Endothelial cell of umbilical vein (primary cell): ENCODE results near the gene VIT. TPM values are rescaled to one million over a fixed set of nuclear protein-coding genes. Genes with fewer than 3 reads are reported as not detected.

Experiments
- BruUV-seq: library from RNA; stranded (reverse); fragments of 400-500 nt; replicated peaks from 2 replicates; lab custom pipeline; 2021; lab: Mats Ljungman, UMichigan
- CTCF ChIA-PET: fragments of 300-600, 350-600 bp; sonication (Branson Sonifier 250); formaldehyde crosslinking; loops from one replicate; lab custom pipeline; 2021; ENCODE audit warnings: antibody characterized with exemption, inconsistent platforms; lab: Charles Lee
- POLR2A ChIA-PET: fragments of 300-600, 350-600 bp; sonication (Branson Sonifier 250); formaldehyde crosslinking; loops from one replicate; lab custom pipeline; 2021; ENCODE audit warnings: antibody characterized with exemption, inconsistent platforms; lab: Charles Lee
- DNase-seq: peaks from one replicate; pipeline ENCODE4 v3.0.0-alpha.2; 2011; ENCODE audit warnings: low read depth, low spot score
- FAIRE-seq: peaks from 2 replicates; lab custom pipeline; 2011; peaks lifted over from hg19 to GRCh38; lab: Jason Lieb, UNC
- H2AFZ ChIP-seq: 2 replicates; pipeline ENCODE4 v1.6.0; 2012; ENCODE audit warnings: low read depth, low read length, control low read depth, inconsistent platforms
- H3K27ac ChIP-seq: 2 replicates; pipeline ENCODE4 v1.5.1; 2011; ENCODE audit warnings: low read depth, mild to moderate bottlenecking, control low read depth, low read length, moderate library complexity; ENCODE audit not compliant: insufficient read depth
- H3K27me3 ChIP-seq, 2 experiments: 2 replicates each; pipeline versions ENCODE4 v1.6.0 to v1.6.1; 2011; ENCODE audit warnings: low read length in 2 of 2, mixed read lengths in 1 of 2; ENCODE audit not compliant: control insufficient read depth in 2 of 2, insufficient read depth in 2 of 2
- H3K36me3 ChIP-seq, 2 experiments: 2 replicates in 1 of 2; 3 replicates in 1 of 2; pipeline ENCODE4 v1.5.1; 2011; ENCODE audit warnings: low read length in 2 of 2, mild to moderate bottlenecking in 1 of 2, moderate library complexity in 1 of 2; ENCODE audit not compliant: control insufficient read depth in 2 of 2, insufficient read depth in 2 of 2; ENCODE audit errors: extremely low read depth in 1 of 2
- H3K4me1 ChIP-seq: 3 replicates; pipeline ENCODE4 v1.5.1; 2011; ENCODE audit warnings: mild to moderate bottlenecking, low read length; ENCODE audit not compliant: control insufficient read depth, insufficient read depth; ENCODE audit errors: extremely low read depth
- H3K4me2 ChIP-seq: 2 replicates; pipeline ENCODE4 v1.6.1; 2011; ENCODE audit warnings: low read length, control low read depth, mixed read lengths; ENCODE audit not compliant: insufficient read depth
- H3K4me3 ChIP-seq, 3 experiments: fragments of 200-600 bp in 1 of 3; sonication (generic), shearing (Covaris generic) in 1 of 3; replicated peaks in 1 of 3; 2 replicates each; pipeline ENCODE4 v1.5.1; 2011 to 2016; ENCODE audit warnings: control low read depth in 3 of 3, low read length in 3 of 3, mild to moderate bottlenecking in 2 of 3, inconsistent platforms in 1 of 3, low read depth in 1 of 3, moderate library complexity in 1 of 3; ENCODE audit not compliant: insufficient read depth in 1 of 3
- H3K79me2 ChIP-seq: 2 replicates; pipeline ENCODE4 v1.6.0; 2012; ENCODE audit warnings: low read length, inconsistent platforms; ENCODE audit not compliant: control insufficient read depth, insufficient read depth
- H3K9ac ChIP-seq: replicated peaks from 2 replicates; pipeline ENCODE3; 2011; ENCODE audit warnings: low read length, control low read depth; ENCODE audit not compliant: insufficient read depth; ENCODE audit errors: extremely low read depth
- H3K9me1 ChIP-seq: replicated peaks from 3 replicates; pipeline ENCODE4 v1.6.0; 2011; ENCODE audit warnings: mild to moderate bottlenecking, low read length; ENCODE audit not compliant: control insufficient read depth, insufficient read depth; ENCODE audit errors: extremely low read depth
- H3K9me3 ChIP-seq: replicated peaks from 2 replicates; pipeline ENCODE4 v1.5.1; 2012; ENCODE audit warnings: low read length, inconsistent platforms; ENCODE audit not compliant: control insufficient read depth, insufficient read depth
- H4K20me1 ChIP-seq: replicated peaks from 2 replicates; pipeline ENCODE3; 2011; ENCODE audit warnings: mild to moderate bottlenecking, low read length; ENCODE audit not compliant: control insufficient read depth, insufficient read depth; ENCODE audit errors: extremely low read depth
- EZH2 ChIP-seq: IDR thresholded peaks from 2 replicates; pipeline ENCODE4 v1.6.1; 2012; ENCODE audit warnings: borderline replicate concordance, low read depth, mild to moderate bottlenecking, moderate library complexity, low read length, inconsistent platforms; ENCODE audit not compliant: severe bottlenecking
- FOS ChIP-seq: IDR thresholded peaks from 2 replicates; pipeline ENCODE4 v1.6.1; 2011; ENCODE audit warnings: mild to moderate bottlenecking, low read length, moderate library complexity, borderline replicate concordance; ENCODE audit not compliant: insufficient read depth
- GATA2 ChIP-seq: IDR thresholded peaks from 2 replicates; pipeline ENCODE4 v1.7.0; 2011; ENCODE audit warnings: low read depth, mild to moderate bottlenecking, moderate library complexity, mixed read lengths, low read length; ENCODE audit not compliant: insufficient read length, insufficient read depth
- MAX ChIP-seq: IDR thresholded peaks from 2 replicates; pipeline ENCODE4 v1.6.1; 2011; ENCODE audit not compliant: insufficient read depth, insufficient read length
- MYC ChIP-seq: IDR thresholded peaks from one replicate; pipeline ENCODE4 v1.6.1; 2011; ENCODE audit warnings: mild to moderate bottlenecking, low read depth, low read length
- POLR2A ChIP-seq: IDR thresholded peaks from 2 replicates; pipeline ENCODE4 v1.6.1; 2012; ENCODE audit warnings: low read depth, mild to moderate bottlenecking, control low read depth, low read length
- POLR2AphosphoS5 ChIP-seq: IDR thresholded peaks from 2 replicates; pipeline ENCODE4 v1.6.1; 2012; ENCODE audit warnings: low read depth, mild to moderate bottlenecking, control low read depth, low read length, moderate library complexity; ENCODE audit not compliant: insufficient read depth
- dilution Hi-C: fragments of 300-500 bp; cut with MboI; formaldehyde crosslinking; loops from one replicate; pipeline ENCODE4 v1.15.0; 2019; ENCODE audit warnings: low sequenced_read_pairs; ENCODE audit not compliant: extremely low pct_ligation_motif_present
- intact Hi-C: fragments of 100-400 bp; cut with micrococcal nuclease; formaldehyde crosslinking; loops from one replicate; pipeline ENCODE4 v1.10.0; 2022
- polyA plus RNA-seq, 4 experiments: library from polyadenylated mRNA; depleted of rRNA in 3 of 4; stranded (reverse) in 3 of 4; unstranded in 1 of 4; fragments of >200 nt; gene quantifications; 2 replicates each; pipeline versions ENCODE4 v1.2.1 to v1.2.3, GENCODE V29; 2011 to 2012; ENCODE audit warnings: missing spikeins in 1 of 4
- total RNA-seq: library from RNA; stranded (reverse); gene quantifications from 2 replicates; pipeline ENCODE4 v1.2.3, GENCODE V29; 2021
- TF ChIP-seq, protein P1 (sequence below), 2 donors: IDR thresholded peaks; 1 replicate in 1 of 2; 2 replicates in 1 of 2; pipeline ENCODE4 v1.5.1; 2011; ENCODE audit warnings: low read length in 2 of 2, mild to moderate bottlenecking in 2 of 2, moderate library complexity in 2 of 2, control low read depth in 1 of 2, inconsistent platforms in 1 of 2, low read depth in 1 of 2; ENCODE audit not compliant: insufficient read depth in 1 of 2; ENCODE audit errors: extremely low read depth in 1 of 2

Gene VIT
- total and polyA plus RNA-seq, 2 donors (not counting 3 experiments of a cell fraction or from before 2014, with no cell fraction given) = 0.54 to 0.88 TPM

GRCh38 chr2:36693825-36694224 is 2.7 kb upstream of the VIT start:
- CTCF ChIA-PET = interaction anchor here (3.1 kb wide), 1 partner anchor 77 kb away, joined by 12 read pairs; no protein-coding TSS in a partner anchor
- Histone ChIP-seq H3K9me1 (no peaks in the 10 kb centered on the region), H2AFZ (no peak overlapping the region), H3K4me3 (no peak overlapping the region), H3K27ac (no peak overlapping the region), H3K9me3 (no peaks in the 10 kb centered on the region), H3K79me2 (no peaks in the 10 kb centered on the region), H3K36me3 (no peaks in the 10 kb centered on the region), H3K4me1 (peaks cover 28% of the 10 kb centered on the region), H3K27me3 (no peaks in the 10 kb centered on the region), H4K20me1 (no peaks in the 10 kb centered on the region), H3K9ac (no peak overlapping the region), H3K4me2 (no peak overlapping the region)
- intact Hi-C loops = no loop called here
- DNase-seq = no peak
- POLR2A ChIA-PET = no interaction called here
- no peak for FAIRE-seq
- no TSS peak for BruUV-seq
- TF ChIP-seq FOS (no peak), MYC (no peak), POLR2A (no peak), MAX (no peak), GATA2 (no peak), EZH2 (no peak), POLR2AphosphoS5 (no peak)
- TF ChIP-seq, protein P1, sequence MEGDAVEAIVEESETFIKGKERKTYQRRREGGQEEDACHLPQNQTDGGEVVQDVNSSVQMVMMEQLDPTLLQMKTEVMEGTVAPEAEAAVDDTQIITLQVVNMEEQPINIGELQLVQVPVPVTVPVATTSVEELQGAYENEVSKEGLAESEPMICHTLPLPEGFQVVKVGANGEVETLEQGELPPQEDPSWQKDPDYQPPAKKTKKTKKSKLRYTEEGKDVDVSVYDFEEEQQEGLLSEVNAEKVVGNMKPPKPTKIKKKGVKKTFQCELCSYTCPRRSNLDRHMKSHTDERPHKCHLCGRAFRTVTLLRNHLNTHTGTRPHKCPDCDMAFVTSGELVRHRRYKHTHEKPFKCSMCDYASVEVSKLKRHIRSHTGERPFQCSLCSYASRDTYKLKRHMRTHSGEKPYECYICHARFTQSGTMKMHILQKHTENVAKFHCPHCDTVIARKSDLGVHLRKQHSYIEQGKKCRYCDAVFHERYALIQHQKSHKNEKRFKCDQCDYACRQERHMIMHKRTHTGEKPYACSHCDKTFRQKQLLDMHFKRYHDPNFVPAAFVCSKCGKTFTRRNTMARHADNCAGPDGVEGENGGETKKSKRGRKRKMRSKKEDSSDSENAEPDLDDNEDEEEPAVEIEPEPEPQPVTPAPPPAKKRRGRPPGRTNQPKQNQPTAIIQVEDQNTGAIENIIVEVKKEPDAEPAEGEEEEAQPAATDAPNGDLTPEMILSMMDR (IDR thresholded peaks at IDR 0.05; ENCODE audit: extremely low read depth in 1 of 2, insufficient read depth in 1 of 2, low read depth in 1 of 2, low read length in 2 of 2) = no peak
- dilution Hi-C loops = no loop called here
